OCI-LY7 (cell line): ENCODE data around the gene SGTB.

Experiments
- CTCF ChIP-seq: fragments of 200-600 bp; sonication (generic); conservative IDR thresholded peaks from 2 replicates; pipeline ENCODE4 v1.5.1; 2014; ENCODE audit warnings: mild to moderate bottlenecking, antibody characterized with exemption, low read length, moderate library complexity, mixed read lengths
- EZH2phosphoT487 ChIP-seq: fragments of 200-600 bp; sonication (generic); IDR thresholded peaks from 2 replicates; pipeline ENCODE4 v1.6.1; 2018; ENCODE audit warnings: low read depth, borderline replicate concordance, mild to moderate bottlenecking, mixed run types, antibody characterized with exemption, low read length, moderate library complexity, mixed read lengths

GRCh38 chr5:65702036-65702435 lies 19.9 kb downstream of the SGTB start:
- no peak for TF ChIP-seq CTCF
- TF ChIP-seq EZH2phosphoT487: no peak
